Left hindlimb (tissue), 1 donor: ENCODE measurements around the gene MRPL32.

Experiments
- DNase-seq: peaks from one replicate; pipeline ENCODE4 v3.0.0-alpha.2; 2018

The MRPL32 gene

DNA sequence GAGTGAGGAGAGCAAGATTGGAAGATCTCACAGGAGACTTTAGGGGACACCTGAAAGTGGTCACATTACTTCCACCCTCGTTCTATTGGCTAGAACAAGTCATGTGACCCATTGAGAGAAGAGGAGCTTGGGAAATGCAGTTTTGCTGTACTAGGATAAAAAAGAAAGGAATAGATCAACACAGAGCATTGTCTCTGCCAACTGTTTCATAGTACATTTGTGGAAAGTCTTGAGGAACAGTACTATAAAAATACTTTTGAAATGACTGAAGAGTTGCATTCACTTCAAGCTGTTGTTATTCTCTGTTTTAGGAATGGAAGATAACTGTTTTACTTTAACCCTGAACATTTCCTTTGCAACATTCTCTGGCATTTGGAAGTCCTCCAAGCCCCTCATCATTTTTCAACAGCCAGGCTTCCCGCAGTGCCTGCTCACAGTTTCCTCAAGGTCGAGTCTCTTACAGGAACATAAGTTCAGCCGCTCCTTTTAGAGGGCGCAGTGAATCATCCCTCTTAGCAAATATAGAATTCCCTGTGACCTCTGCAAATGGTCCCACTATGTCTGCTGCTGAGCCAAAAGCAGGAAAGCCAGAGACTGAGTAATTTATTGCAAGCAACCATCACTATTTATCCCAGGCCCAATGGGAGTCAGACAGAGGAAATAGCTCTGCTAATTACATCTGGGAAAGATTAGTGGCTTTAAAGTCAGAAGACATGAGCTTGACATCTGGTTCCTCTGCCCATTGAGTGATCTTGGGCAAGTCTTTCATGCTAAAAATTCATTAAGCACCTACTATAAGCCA lies 40.7 kb downstream of the MRPL32 start:
- DNase-seq = peak; percentile 64

DNA sequence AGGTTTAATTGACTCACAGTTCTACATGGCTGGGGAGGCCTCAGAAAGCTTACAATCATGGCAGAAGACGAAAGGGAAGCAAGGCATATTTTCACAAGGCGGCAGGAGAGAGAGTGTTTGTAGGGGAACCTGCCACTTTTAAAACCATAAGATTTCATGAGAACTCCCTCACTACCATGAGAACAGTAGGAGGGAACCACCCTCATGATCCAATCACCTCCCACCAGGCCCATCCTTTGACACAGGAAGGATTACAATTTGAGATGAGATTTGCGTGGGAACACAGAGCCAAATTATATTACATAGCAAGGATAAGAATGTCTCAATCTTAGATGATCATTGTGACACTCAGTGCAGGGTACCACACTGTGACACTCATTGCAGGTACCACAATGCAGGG lies 44.2 kb downstream of the MRPL32 start:
- no peak for DNase-seq

DNA sequence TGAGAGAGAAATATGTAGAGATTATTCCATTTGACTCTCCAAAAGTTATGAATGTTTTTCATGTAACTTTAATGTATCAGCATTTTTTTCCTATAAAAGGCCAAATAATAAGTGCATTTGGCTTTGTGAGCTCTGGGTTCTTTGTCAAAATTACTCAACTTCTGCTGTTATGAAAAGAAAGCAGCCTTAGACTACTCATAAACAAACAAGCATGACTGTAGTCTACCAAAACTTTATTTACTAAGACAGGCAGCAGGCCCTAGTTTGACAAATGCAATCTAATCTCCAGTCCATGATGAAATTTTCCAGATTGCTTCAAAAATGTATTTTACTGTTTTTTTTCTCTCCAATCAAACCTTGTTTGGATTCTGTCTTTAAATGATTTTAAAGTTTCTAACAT lies 46.3 kb downstream of the MRPL32 start:
- DNase-seq = no peak

DNA sequence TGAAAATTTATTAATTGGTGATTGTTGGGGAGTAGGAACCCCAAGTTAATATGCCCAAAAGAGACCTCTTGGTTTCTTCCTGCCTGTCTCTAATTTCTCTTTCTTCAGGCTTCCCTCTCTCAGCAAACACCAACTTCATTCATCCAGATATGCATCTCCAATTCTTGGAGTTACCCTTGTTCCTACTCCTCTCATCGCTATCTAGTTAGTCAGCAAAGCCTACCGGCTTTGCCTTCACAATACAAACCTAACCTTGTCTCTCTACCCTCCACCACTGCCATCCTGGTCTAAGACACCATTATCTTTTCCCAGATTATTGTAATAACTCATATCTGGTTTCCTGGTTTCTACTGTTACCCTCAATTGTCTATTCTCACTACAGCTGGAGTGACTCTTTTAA lies 47.9 kb downstream of the MRPL32 start:
- no peak for DNase-seq

DNA sequence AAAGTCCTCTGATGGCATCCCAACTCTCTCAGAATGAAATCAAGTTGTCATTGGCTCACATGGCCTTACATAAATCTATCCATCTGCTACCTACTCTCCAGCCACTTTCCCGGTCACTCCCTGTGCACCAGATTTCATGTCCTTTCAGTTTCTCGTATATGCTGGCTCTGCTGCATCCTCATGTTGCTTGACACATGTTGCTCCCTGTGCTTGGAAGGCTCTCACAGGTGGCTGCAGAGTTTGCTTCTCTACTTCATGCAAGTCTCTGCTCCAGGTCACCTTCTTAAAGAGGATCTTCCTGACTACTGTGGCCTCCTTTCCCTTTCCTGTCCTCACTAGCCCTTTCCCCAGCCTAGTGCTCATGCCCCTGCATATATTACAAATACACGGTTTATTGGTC lies 48.3 kb downstream of the MRPL32 start:
- DNase-seq = no peak

DNA sequence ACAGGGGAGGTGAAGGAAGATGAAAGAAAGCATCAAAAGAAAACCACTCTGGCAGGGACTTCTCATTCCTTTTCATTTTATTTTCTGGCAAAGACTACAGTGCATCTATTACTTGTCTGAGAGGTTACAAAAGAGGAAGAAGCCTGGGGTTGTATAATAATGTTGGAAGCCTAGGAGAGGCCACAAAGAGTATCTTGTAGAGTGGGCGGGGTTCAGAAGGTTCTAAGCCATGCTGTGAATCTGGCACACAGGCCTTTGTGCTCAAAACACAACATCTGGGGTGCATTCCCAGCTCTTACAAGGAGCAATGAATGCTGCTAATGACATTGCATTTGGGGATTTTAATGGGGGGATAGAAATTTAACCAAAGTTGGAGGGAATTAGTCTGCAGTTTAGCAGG lies 49.4 kb downstream of the MRPL32 start:
- no peak for DNase-seq

DNA sequence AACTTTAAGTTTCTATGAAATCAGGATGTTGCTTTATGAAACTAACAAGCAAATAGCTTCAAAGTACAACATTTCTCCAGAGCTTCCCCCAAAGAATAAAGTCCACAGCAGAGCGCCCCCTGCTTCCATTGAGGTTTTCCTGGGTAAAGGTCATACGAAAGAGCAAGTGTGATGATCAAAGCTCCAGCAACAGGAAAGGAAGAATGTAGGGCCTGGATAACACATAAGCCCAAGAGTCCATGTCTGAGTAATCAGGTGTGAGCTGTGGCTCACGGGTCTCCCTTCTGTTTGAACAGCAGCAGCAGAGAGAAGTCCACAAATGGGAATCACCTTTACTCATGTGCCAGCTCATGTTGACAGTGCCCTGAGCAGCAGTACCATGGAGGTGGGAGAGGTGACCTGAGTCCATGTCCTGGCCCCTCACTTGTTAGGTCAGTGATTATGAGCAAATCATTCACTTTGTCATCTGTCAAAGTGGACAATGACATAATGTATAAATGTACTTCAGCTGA lies 50.5 kb downstream of the MRPL32 start:
- DNase-seq = no peak

DNA sequence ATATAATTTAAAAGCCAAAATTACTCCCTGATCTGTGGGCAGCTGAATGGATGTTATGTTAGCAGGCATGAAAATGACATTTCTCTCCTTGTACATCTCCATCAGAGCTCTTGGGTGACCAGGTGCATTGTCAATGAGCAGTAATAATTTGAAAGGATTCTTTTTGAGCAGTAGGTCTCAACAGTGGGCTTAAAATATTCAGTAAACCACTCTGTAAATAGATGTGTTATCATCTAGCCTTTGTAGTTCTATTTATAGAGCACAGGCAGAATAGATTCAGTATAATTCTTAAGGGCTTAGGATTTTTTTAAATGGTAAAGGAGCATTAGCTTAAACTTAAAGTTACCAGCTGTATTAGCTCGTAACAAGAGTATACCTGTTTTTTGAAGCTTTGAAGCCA lies 52.0 kb downstream of the MRPL32 start:
- no peak for DNase-seq

DNA sequence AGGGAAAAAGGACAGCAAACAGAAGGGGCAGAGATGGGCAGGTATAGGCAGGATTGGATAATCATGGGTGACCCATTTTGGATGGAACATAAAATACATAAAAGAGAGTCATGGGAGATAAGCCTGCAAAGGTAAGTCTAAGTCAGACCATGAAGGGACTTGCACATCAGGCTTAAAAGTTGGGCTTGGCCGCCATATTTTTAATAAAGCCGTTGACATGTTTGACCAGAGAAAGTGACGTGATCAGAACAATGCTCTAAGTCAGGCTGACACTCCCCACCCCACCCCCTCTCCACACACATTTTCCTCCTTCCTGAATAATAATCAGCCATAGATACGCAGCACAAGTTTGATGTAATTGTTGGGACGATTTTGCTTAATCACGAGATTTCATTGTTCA lies 54.0 kb downstream of the MRPL32 start:
- no peak for DNase-seq

DNA sequence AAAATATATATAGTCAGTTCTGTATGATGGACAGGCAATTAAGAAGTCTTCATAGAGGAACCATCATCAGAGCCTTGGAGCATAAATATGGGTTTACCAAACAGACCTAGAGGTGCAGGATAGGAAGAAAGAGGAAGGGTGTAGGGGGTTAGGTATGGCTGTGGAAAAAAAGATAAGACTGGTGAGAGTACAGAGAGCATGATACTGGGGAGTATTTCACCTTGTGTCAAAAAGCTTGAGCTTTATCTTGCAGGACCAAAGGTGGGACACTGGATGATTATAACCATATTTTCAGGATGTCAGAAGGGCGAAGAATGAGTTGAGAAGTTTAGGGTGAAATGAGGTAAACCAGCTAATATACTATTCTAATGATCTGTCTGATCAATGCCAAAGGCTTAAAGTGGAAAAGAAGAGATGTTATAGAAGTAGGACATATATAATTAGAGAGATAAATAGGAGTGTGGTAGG lies 54.6 kb downstream of the MRPL32 start:
- no peak for DNase-seq
